Left forelimb (tissue), 1 donor: ENCODE measurements around the gene LZTS3.
"Not testable (repeated sequence)": the region's sequence is repeated elsewhere in the genome, so short reads cannot be mapped to it uniquely, and the experiment has no call there.

Source experiments
- DNase-seq: peaks from one replicate; pipeline ENCODE4 v3.0.0-alpha.2; 2018; ENCODE audit warnings: low spot score

LZTS3 gene

DNA sequence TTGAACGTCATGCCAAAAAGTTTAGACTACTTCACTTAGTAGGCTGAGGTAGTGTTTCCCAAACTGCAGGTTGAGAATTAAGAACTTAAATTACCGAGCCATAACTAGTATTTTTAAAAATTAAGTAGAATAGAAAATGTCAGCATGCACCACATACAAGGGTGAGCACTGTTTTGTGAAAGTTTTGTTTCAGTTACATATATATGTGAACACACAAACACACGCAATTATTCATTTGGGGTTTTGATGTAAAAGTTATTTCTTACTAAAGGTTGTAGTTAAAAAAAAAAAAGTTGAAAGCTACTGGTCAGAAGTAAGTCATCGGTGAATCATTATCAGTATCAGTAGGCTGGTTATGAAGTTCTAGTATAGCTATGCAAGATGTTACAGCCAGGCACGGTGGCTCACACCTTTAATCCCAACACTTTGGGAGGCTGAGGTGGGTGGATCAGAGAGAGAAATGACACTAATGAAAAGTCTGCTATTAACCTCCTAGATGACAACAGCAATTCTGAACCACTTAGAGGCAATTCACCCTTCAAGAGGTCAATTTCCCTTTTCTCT lies 37.8 kb downstream of the LZTS3 start:
- DNase-seq: no peak

DNA sequence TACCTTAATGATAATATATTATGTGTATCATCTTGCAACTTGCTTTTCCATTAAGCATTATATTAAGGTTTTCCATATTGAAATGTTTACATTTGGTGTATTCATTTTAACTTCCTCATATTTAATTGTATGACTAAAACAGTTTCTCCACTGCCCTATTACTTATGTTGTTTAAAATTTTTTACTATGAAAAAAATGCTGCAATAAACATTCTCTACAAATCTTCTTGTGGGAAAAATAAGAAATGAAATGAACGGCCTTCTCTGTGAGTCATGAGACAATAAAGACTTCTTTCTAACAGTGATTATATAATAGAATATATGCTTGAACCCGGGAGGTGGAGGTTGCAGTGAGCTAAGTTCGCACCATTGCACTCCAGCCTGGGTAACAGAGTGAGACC lies 39.2 kb downstream of the LZTS3 start:
- no peak for DNase-seq

DNA sequence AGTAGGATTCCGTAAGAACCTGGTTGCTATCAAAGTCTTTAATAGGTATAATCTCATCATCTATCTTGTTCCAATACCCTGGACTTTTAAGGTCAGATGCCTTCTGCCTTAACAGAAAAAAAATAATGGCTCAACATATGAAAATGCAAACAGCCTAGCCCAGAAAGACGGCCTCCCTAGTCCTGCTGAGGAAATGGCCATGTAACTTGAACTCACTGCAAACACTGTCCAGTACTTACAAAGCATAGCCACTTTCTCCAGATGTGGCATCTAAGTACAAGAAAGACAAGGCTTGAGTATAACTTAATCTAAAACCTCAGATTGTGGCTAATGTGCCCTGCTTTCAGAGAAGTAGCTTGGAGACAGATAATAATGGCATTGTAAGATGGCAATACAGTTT lies 40.2 kb downstream of the LZTS3 start:
- no peak for DNase-seq

DNA sequence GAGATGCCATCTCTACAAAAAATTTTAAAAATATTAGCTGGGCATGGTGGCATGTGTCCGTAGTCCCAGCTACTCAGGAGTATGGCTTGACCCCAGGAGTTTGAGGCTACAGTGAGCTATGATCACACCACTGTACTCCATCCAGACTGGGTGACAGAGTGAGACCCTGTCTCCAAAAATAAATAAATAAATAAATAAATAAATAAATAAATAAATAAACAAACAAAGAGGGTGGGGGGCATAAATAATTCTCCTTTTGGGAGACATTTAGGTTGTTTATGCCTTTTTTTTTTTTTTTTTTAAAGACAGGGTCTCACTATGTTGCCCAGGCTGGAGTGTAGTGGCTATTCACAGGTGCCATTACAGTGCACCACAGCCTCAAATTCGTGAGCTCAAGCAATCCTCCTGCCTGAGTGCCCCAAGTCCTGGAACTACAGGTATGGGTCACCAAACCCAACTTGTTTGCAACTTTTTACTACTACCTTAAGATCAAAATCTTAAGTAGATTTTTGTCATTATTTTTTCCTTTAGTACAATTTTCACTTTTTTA lies 43.2 kb downstream of the LZTS3 start:
- no peak for DNase-seq

DNA sequence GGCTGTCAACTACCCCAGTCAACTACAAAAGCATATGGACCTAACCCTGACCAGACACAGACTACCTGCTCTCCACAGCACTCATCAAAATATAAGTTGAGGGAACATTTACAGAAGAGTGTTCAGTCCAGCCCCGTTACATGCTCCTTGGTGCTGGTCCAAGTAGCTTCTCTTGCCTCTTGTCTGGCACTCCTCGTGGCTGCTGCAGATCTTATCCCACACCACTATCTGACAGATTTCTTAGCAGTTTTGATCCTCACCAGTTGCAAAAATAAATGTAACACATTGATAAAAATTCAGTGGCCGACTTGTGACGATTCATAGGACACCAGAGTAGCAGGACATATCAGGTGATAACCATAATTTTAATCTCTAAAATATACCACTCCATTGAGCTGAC lies 44.3 kb downstream of the LZTS3 start:
- DNase-seq: no peak

DNA sequence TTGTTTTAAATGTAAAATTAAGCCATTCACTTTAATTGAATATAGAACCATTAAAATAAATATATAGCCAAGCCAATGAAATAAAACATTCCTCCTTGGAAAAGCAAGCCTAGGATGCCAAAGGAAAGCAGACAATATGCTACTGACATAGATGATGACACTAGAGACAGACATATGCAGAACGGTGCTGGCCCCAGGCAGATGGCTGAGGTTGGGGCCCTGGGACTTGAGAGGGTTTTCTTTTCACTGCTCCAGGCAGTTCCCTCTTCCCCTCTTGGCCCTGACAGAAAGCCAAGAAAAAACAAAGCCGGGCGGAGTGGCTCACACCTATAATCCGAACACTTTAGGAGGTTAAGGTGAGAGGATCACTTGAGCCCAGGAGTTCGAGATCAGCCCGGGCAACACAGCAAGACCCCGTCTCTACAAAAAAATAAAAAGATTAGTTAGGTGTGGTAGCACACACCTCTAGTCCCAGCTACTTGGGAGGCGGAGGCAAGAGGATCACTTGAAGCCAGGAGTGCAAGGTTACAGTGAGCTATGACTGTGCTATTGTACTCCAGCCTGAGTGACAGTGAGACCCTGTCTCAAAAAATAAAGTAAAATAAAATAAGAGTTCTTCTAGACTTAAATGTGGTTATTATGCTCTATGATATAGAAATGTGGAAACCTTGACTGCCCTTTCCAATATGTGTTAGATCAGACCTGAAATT lies 44.9 kb downstream of the LZTS3 start:
- no peak for DNase-seq

DNA sequence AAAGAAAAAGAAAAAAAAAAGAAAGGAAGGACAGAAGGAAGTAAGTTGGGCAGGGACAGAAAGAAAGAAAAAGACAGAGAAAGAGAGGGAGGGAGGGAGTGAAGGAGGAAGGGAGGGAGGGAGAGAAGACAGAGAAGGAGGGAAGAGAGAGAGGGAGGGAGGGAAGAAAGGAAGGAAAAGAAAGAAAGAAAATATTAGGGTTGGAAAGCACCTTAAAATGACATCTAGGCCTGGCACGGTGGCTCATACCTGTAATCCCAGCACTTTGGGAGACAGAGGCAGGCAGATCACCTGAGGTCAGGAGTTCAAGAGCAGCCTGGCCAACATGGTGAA lies 46.9 kb downstream of the LZTS3 start:
- DNase-seq: no peak

DNA sequence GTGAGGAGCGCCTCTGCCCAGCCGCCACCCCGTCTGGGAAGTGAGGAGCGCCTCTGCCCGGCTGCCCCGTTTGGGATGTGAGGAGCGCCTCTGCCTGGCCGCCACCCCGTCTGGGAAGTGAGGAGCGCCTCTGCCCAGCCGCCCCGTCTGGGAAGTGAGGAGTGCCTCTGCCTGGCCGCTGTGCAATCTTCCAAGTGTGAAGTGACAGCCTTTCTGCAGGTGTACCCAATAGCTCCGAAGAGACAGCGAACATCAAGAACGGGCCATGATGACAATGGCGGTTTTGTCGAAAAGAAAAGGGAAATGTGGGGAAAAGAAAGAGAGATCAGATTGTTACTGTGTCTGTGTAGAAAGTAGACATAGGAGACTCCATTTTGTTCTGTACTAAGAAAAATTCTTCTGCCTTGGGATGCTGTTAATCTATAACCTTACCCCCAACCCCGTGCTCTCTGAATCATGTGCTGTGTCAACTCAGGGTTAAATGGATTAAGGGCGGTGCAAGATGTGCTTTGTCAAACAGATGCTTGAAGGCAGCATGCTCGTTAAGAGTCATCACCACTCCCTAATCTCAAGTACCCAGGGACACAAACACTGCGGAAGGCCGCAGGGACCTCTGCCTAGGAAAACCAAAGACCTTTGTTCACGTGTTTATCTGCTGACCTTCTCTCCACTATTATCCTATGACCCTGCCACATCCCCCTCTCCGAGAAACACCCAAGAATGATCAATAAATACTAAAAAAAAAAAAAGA lies 47.4 kb downstream of the LZTS3 start:
- DNase-seq: not testable (repeated sequence)

DNA sequence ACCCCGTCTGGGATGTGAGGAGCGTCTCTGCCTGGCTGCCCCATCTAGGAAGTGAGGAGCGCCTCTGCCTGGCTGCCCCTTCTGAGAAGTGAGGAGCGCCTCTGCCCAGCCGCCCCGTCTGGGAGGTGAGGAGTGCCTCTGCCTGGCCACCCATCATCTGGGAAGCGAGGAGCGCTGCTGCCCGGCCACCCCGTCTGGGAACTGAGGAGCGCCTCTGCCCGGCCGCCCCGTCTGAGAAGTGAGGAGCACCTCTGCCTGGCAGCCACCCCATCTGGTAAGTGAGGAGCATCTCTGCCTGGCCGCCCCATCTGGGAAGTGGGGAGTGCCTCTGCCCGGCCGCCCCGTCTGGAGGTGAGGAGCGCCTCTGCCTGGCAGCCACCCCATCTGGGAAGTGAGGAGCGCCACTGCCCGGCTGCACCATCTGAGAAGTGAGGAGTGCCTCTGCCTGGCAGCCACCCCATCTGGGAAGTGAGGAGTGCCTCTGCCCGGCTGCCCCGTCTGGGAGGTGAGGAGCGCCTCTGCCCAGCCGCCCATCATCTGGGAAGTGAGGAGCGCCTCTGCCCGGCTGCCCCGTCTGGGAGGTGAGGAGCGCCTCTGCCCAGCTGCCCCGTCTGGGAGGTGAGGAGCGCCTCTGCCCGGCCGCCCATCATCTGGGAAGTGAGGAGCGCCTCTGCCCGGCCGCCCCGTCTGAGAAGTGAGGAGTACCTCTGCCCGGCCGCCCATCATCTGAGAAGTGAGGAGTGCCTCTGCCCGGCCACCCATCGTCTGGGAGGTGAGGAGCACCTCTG lies 48.4 kb downstream of the LZTS3 start:
- DNase-seq: not testable (repeated sequence)

DNA sequence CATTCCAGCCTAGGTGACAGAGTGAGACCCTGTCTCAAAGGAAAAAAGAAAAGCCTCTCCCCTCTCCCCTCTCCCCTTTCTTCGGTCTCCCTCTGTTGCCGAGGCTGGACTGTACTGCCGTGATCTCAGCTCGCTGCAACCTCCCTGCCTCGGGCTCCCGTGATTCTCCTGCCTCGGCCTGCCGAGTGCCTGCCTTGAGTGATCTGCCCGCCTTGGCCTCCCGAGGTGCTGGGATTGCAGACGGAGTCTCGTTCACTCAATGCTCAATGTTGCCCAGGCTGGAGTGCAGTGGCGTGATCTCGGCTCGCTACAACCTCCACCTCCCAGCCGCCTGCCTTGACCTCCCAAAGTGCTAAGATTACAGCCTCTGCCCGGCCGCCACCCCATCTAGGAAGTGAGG lies 49.2 kb downstream of the LZTS3 start:
- DNase-seq: not testable (repeated sequence)

DNA sequence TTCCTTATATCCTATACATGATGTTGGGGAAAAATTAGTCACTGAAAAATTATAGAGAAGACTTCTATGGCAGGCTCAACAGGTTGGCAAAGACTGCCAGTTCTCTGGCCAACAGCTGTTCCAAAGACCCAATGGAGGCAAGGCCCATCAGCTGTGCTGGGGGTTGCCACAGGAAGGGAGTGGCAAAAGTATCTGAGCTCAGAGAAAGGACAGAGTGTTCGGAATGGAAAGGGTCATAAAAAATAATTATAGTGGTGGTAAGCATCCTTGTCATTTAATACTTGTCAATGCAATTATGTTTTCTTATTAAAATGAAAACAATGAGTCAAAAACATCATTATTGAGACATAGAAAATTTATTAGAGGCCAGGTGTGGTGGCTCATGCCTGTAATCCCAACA lies 49.8 kb downstream of the LZTS3 start:
- no peak for DNase-seq

DNA sequence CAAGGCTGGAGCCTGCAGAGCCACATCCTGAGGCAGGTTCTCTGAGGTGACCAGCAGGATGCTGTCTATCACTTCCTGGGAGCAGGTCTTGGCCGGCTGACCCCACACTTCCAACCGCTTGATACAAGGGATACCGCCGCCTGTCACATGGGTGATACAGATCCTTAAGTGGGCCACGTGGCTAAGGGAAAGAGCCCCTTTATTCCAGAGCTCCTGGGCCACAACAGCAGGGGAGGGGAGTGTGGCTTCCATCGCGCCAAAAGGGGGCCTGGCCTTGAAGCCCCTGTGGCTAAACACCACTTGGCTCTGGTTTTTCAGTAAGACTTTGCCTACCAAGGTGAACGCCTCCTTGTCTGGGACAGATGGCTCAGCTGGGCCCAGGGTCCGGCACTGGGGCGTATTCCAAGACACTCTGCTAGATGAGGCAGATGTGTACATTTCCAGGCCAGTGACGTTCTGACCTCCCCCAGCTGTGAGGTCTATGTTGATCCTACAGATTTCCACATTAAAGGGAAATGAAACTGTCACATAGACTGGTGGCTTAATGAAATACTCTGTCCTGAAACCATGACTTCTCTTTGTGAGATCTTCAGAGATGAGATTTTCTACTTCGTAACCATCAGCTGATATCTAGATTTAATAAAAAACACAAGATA lies 51.3 kb downstream of the LZTS3 start:
- DNase-seq: no peak

DNA sequence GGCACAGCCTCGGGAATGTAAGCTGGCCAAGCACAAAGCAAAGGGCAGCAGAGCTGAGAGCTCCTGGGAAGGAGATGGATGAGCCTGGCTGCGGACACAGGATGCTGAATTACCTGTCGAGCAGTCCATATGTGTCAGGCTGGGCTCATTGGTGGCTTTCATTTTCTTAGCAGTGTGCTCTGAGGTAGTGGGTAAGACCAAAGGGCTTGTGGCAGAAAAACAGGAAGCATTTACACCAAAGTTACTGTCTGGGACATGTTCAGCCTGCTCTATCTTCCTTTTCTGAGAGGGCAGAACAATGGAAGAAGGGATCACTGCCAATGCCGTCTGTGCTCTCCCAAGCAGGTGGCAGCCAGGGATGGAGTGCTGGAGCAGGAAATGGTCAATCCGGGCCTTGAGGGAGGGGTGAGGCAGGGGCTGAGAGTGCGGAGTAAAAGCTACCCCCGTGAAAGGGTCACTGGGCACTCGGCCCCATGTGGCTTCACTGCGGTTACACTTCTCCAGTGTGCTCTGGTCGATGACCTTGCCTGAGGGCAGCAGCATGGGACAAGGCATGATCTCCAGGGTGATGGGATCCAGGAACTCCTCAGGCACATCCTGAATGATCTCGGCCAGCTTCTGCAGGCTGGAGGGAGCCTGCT lies 52.0 kb downstream of the LZTS3 start:
- no peak for DNase-seq

DNA sequence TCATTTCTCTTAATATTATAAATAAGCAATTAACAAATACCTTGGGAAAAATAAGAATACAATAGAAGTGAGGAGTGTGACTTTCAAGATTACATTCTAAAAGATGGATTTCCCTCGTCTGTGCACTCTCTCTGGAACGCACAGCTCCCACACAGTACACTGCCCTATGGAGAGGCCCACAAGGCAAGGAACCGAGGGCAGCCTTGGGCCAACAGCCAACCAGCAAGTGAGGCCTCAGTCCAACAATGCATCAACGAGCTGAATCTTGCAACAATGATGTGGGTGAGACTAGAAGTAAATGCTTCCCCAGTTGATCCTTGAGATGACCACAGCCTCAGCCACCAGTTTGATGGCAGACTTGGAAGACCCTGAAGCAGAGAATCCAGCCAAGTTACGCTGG lies 54.3 kb downstream of the LZTS3 start:
- DNase-seq: no peak

DNA sequence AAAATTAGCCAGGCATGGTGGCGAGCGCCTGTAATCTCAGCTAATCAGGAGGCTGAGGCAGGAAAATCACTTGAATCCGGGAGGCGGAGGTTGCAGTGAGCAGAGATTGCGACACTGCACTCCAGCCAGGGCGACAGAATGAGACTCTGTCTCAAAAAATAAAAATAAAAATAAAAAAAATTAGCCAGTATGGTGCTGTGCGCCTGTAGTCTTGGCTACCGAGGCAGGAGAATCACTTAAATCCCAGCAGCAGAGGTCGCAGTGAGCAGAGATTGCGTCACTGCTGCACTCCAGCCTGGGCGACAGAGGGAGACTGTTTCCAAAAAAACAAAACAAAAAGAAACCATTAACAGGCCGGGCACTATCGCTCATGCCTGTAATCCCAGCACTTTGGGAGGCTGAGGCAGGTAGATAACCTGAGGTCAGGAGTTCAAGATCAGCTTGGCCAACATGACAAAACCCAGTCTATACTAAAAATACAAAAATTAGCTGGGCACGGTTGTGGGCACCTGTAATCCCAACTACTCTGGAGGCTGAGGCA lies 55.4 kb downstream of the LZTS3 start:
- DNase-seq: not testable (repeated sequence)

DNA sequence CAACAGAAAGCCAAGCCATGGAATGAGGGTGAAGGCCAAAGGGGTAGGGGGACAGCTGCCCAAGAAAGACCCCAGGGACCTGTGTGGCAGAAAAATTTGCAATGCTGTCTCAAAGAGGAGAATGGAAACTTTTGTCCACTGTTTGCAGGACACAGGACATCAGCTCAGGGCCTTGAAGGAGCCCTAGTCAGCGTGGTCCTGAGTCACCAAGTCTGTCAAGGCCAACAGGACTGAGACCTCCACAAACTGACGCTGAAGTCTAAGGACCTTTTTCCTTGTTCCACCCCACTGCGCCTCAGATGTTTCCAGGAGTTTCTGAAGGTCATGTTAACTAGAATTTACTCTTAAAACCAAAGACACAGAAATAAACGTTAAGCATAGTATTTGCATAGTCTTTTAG lies 57.0 kb downstream of the LZTS3 start:
- DNase-seq: no peak

DNA sequence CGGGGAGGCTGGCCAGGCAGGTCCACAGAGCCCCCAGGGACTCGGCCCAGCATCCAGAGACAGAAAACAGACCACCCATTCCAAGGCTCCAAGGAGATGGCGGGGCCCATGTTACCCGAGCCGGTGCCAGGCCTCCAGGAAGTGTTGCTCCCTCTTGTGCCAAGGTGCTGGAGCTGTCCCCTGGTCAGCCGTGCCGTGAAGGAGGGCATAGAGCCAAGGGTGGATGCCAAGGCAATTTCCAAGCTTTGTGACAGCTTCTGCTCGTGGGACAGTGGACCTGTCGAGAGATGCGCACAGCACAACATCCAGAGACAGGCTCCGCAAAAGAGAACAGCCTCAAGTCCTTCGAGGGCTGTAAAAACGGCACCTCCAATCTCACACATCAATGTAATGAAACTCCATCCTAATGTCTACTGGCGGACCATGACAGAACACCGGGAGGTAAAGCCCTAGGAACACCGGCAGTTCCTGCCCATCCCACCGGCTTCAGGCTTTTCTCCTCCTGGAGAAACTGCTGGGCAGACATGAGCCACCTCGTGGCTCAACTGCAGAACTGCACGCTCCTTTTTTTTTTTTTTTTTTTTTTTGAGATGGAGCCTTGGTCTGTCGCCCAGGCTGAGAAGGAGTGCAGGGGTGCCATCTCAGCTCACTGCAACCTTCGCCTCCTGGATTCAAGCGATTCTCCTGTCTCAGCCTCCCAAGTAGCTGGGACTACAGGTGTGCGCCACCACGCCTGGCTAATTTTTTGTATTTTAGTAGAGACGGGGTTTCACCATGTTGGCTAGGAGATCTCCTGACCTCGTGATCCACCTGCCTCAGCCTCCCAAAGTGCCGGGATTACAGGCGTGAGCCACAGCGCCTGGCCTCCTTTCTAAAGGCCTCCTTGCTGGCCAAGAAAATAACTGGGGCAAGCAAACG lies 57.9 kb downstream of the LZTS3 start:
- DNase-seq: no peak
